ENCODE data around the gene BRI3BP. TPM values are rescaled to one million over a fixed set of nuclear protein-coding genes. Genes with fewer than 3 reads are reported as not detected.

The BRI3BP gene
- total and polyA plus RNA-seq, 9 donors = 0.95 to 6.1 (median 2.6) TPM

DNA sequence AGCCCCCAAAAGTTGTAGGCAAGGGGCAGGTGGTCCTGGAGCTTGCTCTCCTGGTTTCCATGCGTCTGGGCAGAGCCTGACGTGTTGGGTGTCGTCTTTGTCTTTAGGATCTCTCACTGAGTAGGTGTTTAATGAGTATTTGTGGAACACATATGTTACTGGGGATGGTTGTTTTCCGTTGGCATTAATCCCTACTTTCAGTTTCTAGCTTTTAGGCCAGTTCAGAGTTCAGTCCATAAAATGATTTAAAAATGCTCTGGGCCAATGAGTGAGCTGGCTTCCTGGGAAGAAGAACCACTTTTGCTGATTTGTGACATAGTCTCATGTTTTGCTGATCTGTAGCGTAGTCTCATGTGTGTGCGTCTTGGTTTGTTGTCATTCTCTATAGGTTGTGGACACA is 82.7 kb downstream of the BRI3BP start:
- H3K27me3 ChIP-seq = no peaks in the 10 kb centered on the region
- DNase-seq = no peak
- no peaks in the 10 kb centered on the region for H3K36me3 ChIP-seq
- no peak overlapping the region for H3K27ac ChIP-seq
- no peaks in the 10 kb centered on the region for H3K9me3 ChIP-seq
- TF ChIP-seq POLR2A (IDR thresholded peaks at IDR 0.05) (no peak), EP300 (IDR thresholded peaks at IDR 0.05) (no peak)
- TF ChIP-seq, protein P1, sequence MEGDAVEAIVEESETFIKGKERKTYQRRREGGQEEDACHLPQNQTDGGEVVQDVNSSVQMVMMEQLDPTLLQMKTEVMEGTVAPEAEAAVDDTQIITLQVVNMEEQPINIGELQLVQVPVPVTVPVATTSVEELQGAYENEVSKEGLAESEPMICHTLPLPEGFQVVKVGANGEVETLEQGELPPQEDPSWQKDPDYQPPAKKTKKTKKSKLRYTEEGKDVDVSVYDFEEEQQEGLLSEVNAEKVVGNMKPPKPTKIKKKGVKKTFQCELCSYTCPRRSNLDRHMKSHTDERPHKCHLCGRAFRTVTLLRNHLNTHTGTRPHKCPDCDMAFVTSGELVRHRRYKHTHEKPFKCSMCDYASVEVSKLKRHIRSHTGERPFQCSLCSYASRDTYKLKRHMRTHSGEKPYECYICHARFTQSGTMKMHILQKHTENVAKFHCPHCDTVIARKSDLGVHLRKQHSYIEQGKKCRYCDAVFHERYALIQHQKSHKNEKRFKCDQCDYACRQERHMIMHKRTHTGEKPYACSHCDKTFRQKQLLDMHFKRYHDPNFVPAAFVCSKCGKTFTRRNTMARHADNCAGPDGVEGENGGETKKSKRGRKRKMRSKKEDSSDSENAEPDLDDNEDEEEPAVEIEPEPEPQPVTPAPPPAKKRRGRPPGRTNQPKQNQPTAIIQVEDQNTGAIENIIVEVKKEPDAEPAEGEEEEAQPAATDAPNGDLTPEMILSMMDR (IDR thresholded peaks at IDR 0.05) = no peak
- no peaks in the 10 kb centered on the region for H3K4me1 ChIP-seq (ENCODE audit: insufficient read depth)
- WGBS, 3 donors = 93 to 96% (median 95%) methylated on average over 6 of the region's 6 CpGs
- intact Hi-C loops (cut with DNase I) = no loop called here
- H3K4me3 ChIP-seq = no peak overlapping the region

DNA sequence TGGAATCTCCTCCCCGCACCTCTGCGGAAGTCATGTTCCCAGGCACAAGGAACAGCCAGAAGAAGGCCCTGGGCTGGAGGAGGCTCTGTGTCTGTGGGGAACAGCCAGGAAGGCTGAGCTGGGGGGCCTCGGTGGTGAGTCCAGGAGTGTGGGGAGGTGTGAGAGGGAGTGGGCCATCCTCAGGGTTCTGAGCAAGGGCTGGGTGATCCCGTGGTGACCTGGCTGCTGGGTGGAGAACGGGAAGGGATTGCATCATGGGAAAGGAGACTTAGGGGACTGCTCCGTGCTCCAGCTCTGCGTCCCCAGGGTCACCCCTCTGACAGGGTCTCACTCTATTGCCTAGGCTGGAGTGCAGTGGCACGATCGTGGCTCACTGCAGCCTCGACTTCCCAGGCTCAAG is 85.6 kb downstream of the BRI3BP start:
- no peaks in the 10 kb centered on the region for H3K9me3 ChIP-seq
- intact Hi-C loops (cut with DNase I) = no loop called here
- no peak for TF ChIP-seq EP300 (IDR thresholded peaks at IDR 0.05)
- TF ChIP-seq POLR2A (IDR thresholded peaks at IDR 0.05) = no peak
- TF ChIP-seq, protein P1 (IDR thresholded peaks at IDR 0.05) = no peak
- 88 to 93% (median 93%) methylated on average over 10 of the region's 10 CpGs for WGBS, 3 donors
- no peak overlapping the region for H3K27ac ChIP-seq
- no peak overlapping the region for H3K4me3 ChIP-seq
- no peaks in the 10 kb centered on the region for H3K27me3 ChIP-seq
- DNase-seq = no peak
- no peaks in the 10 kb centered on the region for H3K4me1 ChIP-seq (ENCODE audit: insufficient read depth)
- H3K36me3 ChIP-seq = no peaks in the 10 kb centered on the region

DNA sequence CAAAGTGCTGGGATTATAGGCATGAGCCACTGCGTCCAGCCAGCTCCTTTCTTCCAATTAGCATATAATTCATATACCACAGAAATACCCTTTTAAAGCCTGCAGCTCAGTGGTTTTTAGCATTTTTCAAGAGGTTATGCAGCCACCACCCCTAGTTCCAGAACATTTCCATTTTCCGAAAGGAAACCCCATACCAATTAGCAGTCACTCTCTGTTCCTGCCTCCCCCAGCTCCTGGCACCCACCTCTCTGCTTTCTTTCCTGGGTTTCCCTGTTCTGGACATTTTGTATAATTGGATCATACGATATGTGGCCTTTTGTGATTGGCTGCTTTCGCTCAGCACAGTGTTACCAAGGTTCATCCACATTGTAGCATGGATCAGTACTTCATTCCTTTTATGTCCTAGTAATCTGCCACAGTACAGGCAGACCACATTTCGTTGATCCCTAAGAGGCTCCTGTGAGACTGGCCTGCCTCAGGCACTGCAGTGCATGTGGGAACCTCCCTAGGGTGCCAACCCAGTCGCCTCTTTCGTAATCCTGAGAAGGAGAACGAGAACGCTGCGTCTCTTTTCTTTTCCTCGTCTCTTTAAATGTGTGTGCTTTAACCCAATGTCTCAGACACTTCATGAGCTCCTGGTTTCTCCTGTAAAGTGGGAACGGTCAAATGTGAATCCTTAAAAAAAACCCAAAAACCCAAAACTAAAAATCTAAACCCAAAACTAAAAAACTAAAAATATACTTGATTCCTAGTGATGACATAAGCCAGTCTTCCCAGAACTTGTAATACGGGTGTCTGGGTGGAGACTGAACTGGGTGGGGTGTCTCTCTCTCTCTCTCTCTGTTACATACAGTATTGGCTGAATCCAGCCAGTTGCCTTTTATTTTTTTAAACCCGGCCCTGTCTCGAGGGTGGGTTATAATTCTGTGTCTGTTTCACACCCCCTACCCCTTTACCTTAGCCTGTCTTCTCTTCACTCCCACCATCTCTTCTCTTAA is 86.5 kb downstream of the BRI3BP start:
- intact Hi-C loops (cut with DNase I) = no loop called here
- H3K27ac ChIP-seq = no peak overlapping the region
- no peaks in the 10 kb centered on the region for H3K27me3 ChIP-seq
- H3K4me1 ChIP-seq (ENCODE audit: insufficient read depth) = no peaks in the 10 kb centered on the region
- no peaks in the 10 kb centered on the region for H3K9me3 ChIP-seq
- 82 to 92% (median 90%) methylated on average over 15 of the region's 15 CpGs for WGBS, 3 donors
- no peaks in the 10 kb centered on the region for H3K36me3 ChIP-seq
- H3K4me3 ChIP-seq = no peak overlapping the region
- TF ChIP-seq EP300 (IDR thresholded peaks at IDR 0.05) (no peak), POLR2A (IDR thresholded peaks at IDR 0.05) (no peak)
- TF ChIP-seq, protein P1 (IDR thresholded peaks at IDR 0.05) = no peak
- DNase-seq = peak in 1 of 5 donors; percentile 27

Small RNA genes lying within 50 kb of the gene (small RNA-seq; reads per million reads assigned to genes)
- gene AC122688.1 = not detected

Other genes starting within 250 kb of the BRI3BP start
- gene SCARB1, start 129.8 kb upstream of the BRI3BP start, total RNA-seq = 100 to 1,000 TPM in 3 of 7 donors, 10 to 100 TPM in 4; 20.8 to 155 (median 81.7) TPM
- 1,000 to 10,000 TPM in 1 of 2 donors, 10 to 100 TPM in 1; 59.4 to 1,262 TPM for gene SCARB1, start 129.8 kb upstream of the BRI3BP start, polyA plus RNA-seq
- gene UBC, start 79.0 kb upstream of the BRI3BP start, total RNA-seq = 1,000 to 10,000 TPM in 2 of 7 donors, 100 to 1,000 TPM in 5; 775 to 1,271 (median 837) TPM
- 1,000 to 10,000 TPM in 1 of 2 donors, 100 to 1,000 TPM in 1; 808 to 1,330 TPM for gene UBC, start 79.0 kb upstream of the BRI3BP start, polyA plus RNA-seq
- 10 to 100 TPM in 5 of 7 donors, 1 to 10 TPM in 2; 6.0 to 29.3 (median 16.1) TPM for gene DHX37, start 4.5 kb upstream of the BRI3BP start, total RNA-seq
- gene DHX37, start 4.5 kb upstream of the BRI3BP start, polyA plus RNA-seq = 10 to 100 TPM in 1 of 2 donors, 1 to 10 TPM in 1; 3.0 to 10.8 TPM
- 10 to 100 TPM in 6 of 7 donors, 1 to 10 TPM in 1; 7.5 to 37.8 (median 14.5) TPM for gene AACS, start 71.8 kb downstream of the BRI3BP start, total RNA-seq
- 1 to 10 TPM; 8.7 to 9.0 TPM for gene AACS, start 71.8 kb downstream of the BRI3BP start, polyA plus RNA-seq
- gene TMEM132B, start 192.7 kb downstream of the BRI3BP start, total RNA-seq = under 1 TPM; 0.23 to 1.00 (median 0.34) TPM
- gene TMEM132B, start 192.7 kb downstream of the BRI3BP start, polyA plus RNA-seq = 1 to 10 TPM in 1 of 2 donors, under 1 TPM in 1; 0.11 to 1.2 TPM

Data from ovary (tissue), 9 donors.